Activated T-cell treated with anti-CD3 and anti-CD28 coated beads, Interleukin-2, amount 50 U/mL, for 72 hours (primary cell): Measurements from ENCODE around the gene IFIT3. TPM values are rescaled to one million over a fixed set of nuclear protein-coding genes. Genes with fewer than 3 reads are reported as not detected.

Experiments
- ATAC-seq, 2 donors: fragments of 150-1000 bp; cut with Tn5 transposase; replicated peaks in 1 of 2; 2 replicates each; pipeline ENCODE4 v1.10.0; 2021; ENCODE audit warnings: moderate library complexity in 2 of 2, mild to moderate bottlenecking in 1 of 2
- DNase-seq, 2 donors: peaks; one replicate each; pipeline ENCODE4 v3.0.0; 2021 to 2022; ENCODE audit warnings: mixed read lengths in 1 of 2
- H3K27ac Mint-ChIP-seq: one replicate; pipeline ENCODE4 v1.8.0; 2022; ENCODE audit warnings: mild to moderate bottlenecking, moderate library complexity, mixed read lengths
- H3K27me3 Mint-ChIP-seq: one replicate; pipeline ENCODE4 v1.8.0; 2022; ENCODE audit warnings: low read depth, mixed read lengths
- H3K36me3 Mint-ChIP-seq, 2 donors: one replicate each; pipeline ENCODE4 v1.8.0; 2022; ENCODE audit warnings: mixed read lengths in 2 of 2, mild to moderate bottlenecking in 1 of 2; ENCODE audit not compliant: insufficient read depth in 2 of 2
- H3K4me1 Mint-ChIP-seq: one replicate; pipeline ENCODE4 v1.8.0; 2022; ENCODE audit warnings: low read depth, mixed read lengths
- H3K4me3 Mint-ChIP-seq, 2 donors: one replicate each; pipeline ENCODE4 v1.8.0; 2022; ENCODE audit warnings: mild to moderate bottlenecking in 2 of 2, mixed read lengths in 2 of 2, moderate library complexity in 2 of 2
- H3K9me3 Mint-ChIP-seq, 2 donors: one replicate each; pipeline ENCODE4 v1.8.0; 2022; ENCODE audit warnings: mixed read lengths in 2 of 2
- total RNA-seq, 2 donors: library from RNA; stranded (reverse); gene quantifications; one replicate each; pipeline ENCODE4 v1.2.3, GENCODE V29; 2022

Gene IFIT3
- total RNA-seq, 2 donors from 2014 or later: 6.7 to 19.5 TPM

DNA sequence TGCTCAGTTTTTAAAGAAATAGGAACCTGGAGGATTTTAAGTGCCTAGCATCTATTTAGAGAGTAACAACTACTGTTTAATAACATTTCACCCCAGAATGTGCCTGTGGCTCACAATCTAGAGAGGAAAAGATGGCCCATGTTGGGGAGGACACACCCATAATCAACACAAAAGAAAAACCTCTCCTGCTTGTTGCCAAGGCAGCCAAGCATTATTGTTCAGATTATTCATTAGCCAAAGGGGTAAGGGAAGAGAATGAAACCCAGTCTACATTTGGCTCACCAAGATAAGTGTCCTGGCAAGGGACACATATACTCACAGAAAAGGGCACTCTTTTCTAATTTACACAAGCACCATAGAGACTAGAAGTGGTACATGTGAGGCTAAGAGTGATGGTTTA lies 32.4 kb downstream of the IFIT3 start:
- H3K4me3 Mint-ChIP-seq: no peak overlapping the region
- H3K4me1 Mint-ChIP-seq: peaks cover 15% of the 10 kb centered on the region
- no peak overlapping the region for H3K27ac Mint-ChIP-seq

DNA sequence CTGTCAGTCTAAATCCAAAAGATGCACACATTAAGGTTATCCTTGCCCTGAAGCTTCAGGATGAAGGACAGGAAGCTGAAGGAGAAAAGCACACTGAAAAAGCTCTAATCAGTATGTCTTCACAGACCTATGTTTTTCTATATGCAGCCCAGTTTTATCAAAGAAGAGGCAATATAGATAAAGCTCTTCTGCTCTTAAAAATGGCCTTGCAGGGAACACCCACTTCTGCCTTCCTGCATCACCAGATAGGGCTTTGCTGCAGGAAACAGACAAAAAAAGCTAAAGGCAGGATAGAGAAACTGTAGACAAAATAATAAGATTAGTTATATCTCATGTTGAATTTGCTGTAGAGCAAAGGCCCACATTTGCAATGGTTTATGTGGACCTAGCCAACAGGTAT lies 35.1 kb downstream of the IFIT3 start:
- ATAC-seq (no peak), DNase-seq (no peak)
- peaks cover 0 to 1% of the 10 kb centered on the region in 2 donors for H3K9me3 Mint-ChIP-seq
- peaks cover 10% of the 10 kb centered on the region for H3K27me3 Mint-ChIP-seq
- H3K36me3 Mint-ChIP-seq: peaks cover 0 to 4% of the 10 kb centered on the region in 2 donors
- no peak overlapping the region for H3K27ac Mint-ChIP-seq
- peaks cover 22% of the 10 kb centered on the region for H3K4me1 Mint-ChIP-seq
- H3K4me3 Mint-ChIP-seq: no peak overlapping the region

More for the DNA sequence above, 32.4 kb downstream of the IFIT3 start:
- Mint-ChIP-seq H3K27me3 (peaks cover 10% of the 10 kb centered on the region), H3K9me3 (no peaks in the 10 kb centered on the region), H3K36me3 (no peaks in the 10 kb centered on the region)
- DNase-seq (no peak), ATAC-seq (no peak)

DNA sequence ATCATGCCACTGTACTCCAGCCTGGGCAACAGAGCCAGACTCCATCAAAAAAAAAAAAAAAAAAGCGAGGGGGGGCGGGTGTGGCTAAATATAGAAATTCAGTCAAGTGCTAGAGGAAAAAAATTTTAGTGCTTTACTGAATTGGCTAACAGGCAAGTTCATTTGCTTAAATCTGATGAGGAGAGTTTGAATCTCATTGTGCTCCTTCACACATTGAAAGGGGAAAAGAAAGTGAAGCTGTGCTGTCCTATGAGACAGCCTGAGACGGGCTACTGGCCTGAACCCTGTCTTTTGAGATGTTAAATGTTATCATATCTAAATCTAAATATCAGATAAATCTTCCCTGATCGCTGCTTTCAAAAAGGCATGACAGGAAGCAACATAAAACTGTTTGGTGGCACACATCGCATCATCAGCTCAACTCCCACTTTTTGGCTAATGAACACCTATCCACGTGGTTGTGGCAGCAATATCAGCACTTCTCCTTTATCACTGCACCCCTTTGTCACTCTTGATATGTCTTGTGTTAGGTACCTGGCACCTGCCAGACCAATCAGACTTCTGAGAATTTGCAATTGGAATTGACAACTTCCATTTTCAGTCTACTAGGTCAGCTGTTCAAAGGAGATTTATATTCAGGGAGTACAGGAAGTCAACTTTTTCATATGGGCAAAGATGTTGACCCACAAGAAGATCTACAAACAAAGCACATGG lies 36.1 kb downstream of the IFIT3 start:
- Mint-ChIP-seq H3K4me3 (no peak overlapping the region), H3K27me3 (peaks cover 10% of the 10 kb centered on the region), H3K27ac (no peak overlapping the region), H3K4me1 (peaks cover 24% of the 10 kb centered on the region), H3K36me3 (peaks cover 0 to 4% of the 10 kb centered on the region in 2 donors), H3K9me3 (peaks cover 0 to 1% of the 10 kb centered on the region in 2 donors)
- ATAC-seq (no peak), DNase-seq (no peak)

DNA sequence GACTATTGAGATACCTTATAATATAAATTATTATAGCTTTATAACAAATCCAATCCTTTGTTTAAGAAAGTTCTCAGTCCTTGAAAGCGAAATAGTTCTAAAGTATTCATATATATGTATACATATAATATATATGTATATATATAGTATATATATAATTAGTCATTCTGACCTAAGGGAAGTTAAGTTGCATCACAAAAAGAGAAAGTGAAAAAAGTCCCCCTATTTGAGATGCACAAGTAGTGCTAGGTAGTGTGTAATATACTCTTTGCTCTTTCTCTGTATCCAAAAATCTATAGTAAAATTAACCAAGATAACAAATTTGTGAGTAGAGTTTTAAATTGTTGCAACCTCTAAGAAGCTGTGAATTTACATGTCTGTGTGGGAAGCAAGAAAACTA lies 36.7 kb downstream of the IFIT3 start:
- Mint-ChIP-seq H3K9me3 (peaks cover 0 to 1% of the 10 kb centered on the region in 2 donors), H3K4me1 (peaks cover 29% of the 10 kb centered on the region), H3K27me3 (peaks cover 10% of the 10 kb centered on the region), H3K27ac (no peak overlapping the region), H3K36me3 (peaks cover 0 to 4% of the 10 kb centered on the region in 2 donors), H3K4me3 (no peak overlapping the region)
- no peak for ATAC-seq
- no peak for DNase-seq

DNA sequence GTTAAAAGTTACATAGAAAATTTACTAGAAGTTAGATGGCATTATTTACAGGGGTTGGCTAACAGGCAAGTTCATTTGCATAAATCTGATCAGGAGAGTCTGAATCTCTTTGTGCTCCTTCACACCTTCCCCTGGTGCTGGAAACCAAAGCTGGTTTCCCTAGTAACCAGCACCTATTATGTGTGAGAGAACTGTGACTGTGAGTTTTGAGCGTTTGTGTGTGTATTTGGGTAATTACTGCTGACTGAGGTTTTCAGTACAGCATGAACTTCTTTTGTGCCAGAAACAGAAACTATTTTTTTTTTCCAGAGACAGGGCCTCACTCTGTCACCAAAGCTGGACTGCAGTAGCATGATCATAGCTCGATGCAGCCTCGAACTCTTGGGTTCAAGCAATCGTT lies 39.7 kb downstream of the IFIT3 start:
- ATAC-seq: peak; percentile 37 to 52

DNA sequence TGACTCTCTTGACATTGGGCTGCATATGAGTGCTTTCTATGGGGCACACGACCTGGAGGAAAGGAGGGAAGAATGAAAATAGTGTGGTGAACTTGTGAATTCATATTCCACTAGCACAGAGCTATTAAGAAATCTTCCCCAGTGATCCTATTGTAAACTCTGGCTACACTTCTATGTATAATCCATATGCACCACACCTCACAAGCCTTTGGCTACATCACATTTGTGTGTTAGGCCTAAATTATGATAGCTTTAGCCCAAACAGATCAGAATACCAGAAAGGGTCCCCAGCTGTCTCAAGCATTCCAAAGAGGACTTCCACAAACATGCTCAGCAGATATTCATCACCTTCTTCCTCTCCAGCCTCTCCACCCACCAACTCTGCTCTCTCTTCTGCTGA lies 40.3 kb downstream of the IFIT3 start:
- H3K4me1 Mint-ChIP-seq: peaks cover 28% of the 10 kb centered on the region
- peaks cover 0 to 4% of the 10 kb centered on the region in 2 donors for H3K36me3 Mint-ChIP-seq
- no peaks in the 10 kb centered on the region for H3K27me3 Mint-ChIP-seq
- peaks cover 0 to 1% of the 10 kb centered on the region in 2 donors for H3K9me3 Mint-ChIP-seq
- ATAC-seq (no peak), DNase-seq (no peak)
- H3K4me3 Mint-ChIP-seq: no peak overlapping the region
- H3K27ac Mint-ChIP-seq: no peak overlapping the region

More for the DNA sequence above, 39.7 kb downstream of the IFIT3 start:
- peaks cover 29% of the 10 kb centered on the region for H3K4me1 Mint-ChIP-seq
- H3K36me3 Mint-ChIP-seq: peaks cover 0 to 4% of the 10 kb centered on the region in 2 donors
- no peaks in the 10 kb centered on the region for H3K27me3 Mint-ChIP-seq
- no peak overlapping the region for H3K27ac Mint-ChIP-seq
- H3K4me3 Mint-ChIP-seq: no peak overlapping the region
- peaks cover 0 to 1% of the 10 kb centered on the region in 2 donors for H3K9me3 Mint-ChIP-seq
- DNase-seq: no peak

DNA sequence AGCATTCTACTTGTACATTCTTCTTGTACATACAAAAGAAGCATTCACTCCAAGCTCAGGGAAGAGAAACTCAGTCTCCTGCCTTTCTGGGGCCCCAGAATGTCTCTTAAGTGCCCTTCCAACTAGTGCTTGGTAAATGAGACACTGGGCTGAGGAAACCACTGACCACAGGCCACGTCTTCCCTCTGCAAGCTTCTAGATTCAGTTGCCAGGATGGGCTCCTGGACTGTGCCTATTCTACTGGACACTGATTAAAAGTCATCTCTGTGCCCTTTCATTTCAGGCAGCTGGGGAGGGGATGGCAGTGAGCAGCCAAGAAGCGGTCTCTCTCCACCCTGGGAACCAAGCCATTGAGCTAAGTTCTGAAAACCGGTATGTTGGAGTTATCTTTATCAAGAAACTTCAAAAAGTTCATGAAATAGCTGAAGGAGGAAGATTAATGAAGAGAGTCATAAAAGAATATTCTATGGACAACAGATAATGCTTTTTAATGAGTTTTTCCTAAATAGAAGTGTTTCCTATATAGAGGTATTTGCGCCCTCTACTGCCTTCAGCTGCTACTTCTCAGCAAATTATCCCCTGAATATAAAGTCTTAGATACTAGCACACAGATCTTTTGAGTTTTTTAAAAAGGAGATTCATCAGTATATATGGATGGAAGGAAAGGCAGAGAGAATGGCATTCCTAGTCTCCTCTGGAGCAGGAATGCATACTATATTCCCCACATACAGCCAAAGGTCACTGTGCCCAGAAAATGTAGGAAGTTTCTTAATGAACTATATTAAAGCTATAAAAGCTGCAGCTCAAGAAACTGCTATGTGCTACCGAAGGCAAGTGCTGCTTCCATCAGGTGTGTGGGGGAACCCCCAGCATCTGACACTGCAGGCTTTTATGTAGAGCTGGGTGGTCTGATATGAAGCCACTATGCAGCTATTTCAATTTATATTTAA lies 41.6 kb downstream of the IFIT3 start:
- Mint-ChIP-seq H3K27me3 (no peaks in the 10 kb centered on the region), H3K27ac (no peak overlapping the region), H3K4me1 (peaks cover 20% of the 10 kb centered on the region), H3K4me3 (no peak overlapping the region), H3K9me3 (peaks cover 0 to 1% of the 10 kb centered on the region in 2 donors), H3K36me3 (peaks cover 0 to 4% of the 10 kb centered on the region in 2 donors)
- DNase-seq (no peak), ATAC-seq (no peak)

DNA sequence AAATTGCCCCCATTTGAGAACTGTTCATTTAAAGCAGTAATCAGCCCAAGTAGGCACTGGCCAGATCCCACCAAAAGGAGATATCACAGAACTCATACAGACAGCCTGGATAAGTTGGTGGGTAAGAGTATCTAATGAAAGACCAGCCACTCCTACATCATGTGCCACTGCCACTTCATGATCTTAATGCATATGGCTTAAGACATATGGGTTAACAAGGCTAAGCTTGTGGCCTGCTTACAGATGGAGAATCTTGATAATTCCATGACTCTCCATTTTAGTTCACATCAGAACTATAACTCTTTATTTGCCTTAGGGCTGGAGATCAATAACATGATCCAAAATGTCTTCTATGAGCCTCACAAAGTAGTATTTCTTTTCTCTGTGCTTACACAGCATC lies 43.3 kb downstream of the IFIT3 start:
- DNase-seq (no peak), ATAC-seq (no peak)
- peaks cover 14% of the 10 kb centered on the region for H3K4me1 Mint-ChIP-seq
- no peaks in the 10 kb centered on the region for H3K9me3 Mint-ChIP-seq
- H3K27ac Mint-ChIP-seq: no peak overlapping the region
- no peaks in the 10 kb centered on the region for H3K27me3 Mint-ChIP-seq
- H3K36me3 Mint-ChIP-seq: no peaks in the 10 kb centered on the region
- no peak overlapping the region for H3K4me3 Mint-ChIP-seq

DNA sequence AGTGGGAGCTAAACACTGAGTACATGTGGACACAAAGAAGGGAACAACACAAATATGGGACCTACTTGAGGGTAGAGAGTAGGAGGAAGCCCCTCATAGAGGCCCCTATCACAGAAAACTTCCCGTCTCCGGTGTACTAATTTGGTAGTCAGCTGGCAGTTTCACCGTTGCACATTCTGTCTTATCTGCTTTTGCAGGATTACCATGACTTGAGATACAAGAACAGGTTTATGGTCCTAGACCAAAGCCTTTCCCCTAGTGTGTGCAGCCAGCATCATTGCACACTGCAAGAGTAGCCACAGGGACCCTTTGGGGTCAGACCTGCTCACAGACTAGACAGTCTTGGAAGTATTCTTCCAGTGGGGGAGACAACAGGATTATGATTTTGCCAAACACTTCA lies 44.2 kb downstream of the IFIT3 start:
- ATAC-seq: no peak
- DNase-seq: no peak
- H3K9me3 Mint-ChIP-seq: no peaks in the 10 kb centered on the region
- H3K27ac Mint-ChIP-seq: no peak overlapping the region
- peaks cover 14% of the 10 kb centered on the region for H3K4me1 Mint-ChIP-seq
- H3K36me3 Mint-ChIP-seq: no peaks in the 10 kb centered on the region
- no peak overlapping the region for H3K4me3 Mint-ChIP-seq
- no peaks in the 10 kb centered on the region for H3K27me3 Mint-ChIP-seq

DNA sequence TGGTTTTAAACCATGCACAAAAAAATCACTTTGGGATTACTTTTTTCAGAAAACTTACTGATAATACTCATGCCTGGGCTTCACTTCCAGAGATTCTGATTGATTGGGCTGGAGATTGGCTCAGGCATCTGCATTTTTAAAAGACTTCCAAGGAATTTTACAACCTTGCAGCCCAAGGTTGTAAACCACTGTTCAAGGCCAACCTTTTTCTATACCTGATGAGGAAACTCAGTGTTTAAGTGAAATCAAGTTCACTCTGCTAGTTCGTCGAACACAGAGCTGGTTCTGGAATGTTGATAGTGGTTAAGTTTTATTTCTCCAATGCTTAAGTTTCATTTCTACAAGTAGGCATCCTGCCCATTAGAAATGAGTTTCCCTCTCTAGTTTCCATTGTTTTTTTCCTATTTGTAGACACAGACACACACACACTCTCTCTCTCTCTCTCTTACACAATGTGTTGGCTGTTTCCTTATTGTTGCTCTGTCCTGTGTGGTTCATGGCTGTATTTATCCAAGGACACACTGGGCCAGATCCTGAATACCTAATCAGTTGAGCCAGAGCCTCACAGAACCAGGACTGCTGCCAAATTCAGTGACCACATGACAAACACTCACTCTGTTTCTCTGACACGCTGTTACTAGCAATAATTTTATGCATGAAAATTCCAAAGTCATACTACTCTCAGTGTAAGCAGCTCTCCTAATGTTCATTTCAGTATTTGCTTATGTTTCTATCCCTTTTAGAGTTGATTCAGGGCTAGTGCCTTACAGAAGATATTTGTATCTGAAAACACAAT lies 46.3 kb downstream of the IFIT3 start:
- H3K27ac Mint-ChIP-seq: no peak overlapping the region

DNA sequence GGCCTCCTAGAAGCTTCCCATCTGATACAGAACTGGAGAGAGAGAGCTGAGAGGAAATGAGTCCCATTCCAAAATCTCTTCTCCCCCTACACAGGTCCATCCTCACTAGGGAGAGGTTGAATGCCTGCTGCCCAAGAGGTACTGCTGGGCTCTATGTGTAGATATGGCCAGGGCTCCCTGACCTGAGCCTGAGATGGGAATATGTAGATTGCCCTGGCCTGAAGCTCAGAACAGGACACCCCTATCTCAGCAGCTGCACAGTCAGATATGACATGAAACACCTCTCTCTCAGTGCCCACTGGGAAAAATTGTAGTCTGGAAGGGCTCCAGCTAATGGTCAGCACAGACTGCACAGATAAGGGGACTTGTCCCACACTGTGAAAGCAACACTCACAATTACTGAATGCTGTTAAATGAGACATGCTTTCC lies 46.9 kb downstream of the IFIT3 start:
- Mint-ChIP-seq H3K27me3 (no peaks in the 10 kb centered on the region), H3K4me1 (no peaks in the 10 kb centered on the region), H3K4me3 (no peak overlapping the region), H3K9me3 (no peaks in the 10 kb centered on the region), H3K36me3 (no peaks in the 10 kb centered on the region), H3K27ac (no peak overlapping the region)
- DNase-seq: no peak
- ATAC-seq: no peak

More for the DNA sequence above, 46.3 kb downstream of the IFIT3 start:
- Mint-ChIP-seq H3K36me3 (no peaks in the 10 kb centered on the region), H3K4me1 (peaks cover 3% of the 10 kb centered on the region), H3K9me3 (no peaks in the 10 kb centered on the region), H3K27me3 (no peaks in the 10 kb centered on the region), H3K4me3 (no peak overlapping the region)
- no peak for ATAC-seq
- no peak for DNase-seq

DNA sequence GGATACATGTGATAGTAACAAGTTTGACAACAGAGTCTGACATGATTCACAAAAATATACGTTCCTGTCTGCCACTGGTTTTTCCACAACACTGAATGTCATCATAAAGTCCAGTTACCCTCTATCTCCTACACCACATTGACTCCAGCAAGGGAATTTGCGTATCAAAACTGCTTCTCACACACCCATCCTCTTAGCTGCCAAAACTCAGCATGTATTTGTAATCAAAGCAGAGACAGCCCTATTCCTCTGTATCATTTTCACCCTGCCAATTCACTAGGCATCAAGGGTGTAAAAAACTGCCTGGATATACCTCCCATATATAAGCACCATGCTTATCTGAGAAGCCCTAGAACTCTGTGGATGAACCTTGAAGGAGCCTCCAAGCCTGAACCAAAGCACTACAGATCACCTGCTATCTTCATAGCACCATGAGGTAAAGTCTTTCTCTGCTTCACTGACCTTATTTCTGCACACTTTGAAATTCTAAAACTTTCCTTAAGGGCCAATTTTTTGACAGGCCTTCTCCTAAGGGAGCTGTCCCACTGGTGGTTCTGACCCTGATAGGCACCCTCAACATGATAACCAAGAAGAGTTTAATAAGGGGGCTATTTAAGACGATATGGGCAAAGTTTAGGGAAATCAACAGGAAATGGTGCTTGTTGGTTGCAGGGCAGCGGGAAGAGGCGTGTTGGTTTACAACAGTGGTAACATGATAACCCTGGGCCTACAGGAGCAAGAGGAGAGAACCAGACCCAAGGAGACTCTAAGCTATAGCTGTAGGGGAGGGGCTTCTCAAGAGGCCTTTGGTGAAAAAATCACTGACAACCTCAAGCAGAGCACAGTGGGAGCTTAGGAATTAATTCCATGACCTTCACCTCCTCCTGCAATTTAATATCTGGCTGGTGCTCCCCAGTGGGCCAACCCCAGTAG lies 50.2 kb downstream of the IFIT3 start, which contains the start of gene IFIT1B:
Gene IFIT1B (plus strand): TSS at position 352 of the 933 bp plus-strand sequence. CDS start 80 bp downstream, at position 432.
- no peak for DNase-seq
- ATAC-seq: no peak
- Mint-ChIP-seq H3K27ac (no peak within 1 kb of the TSS), H3K36me3 (no peaks in the 10 kb centered on the region), H3K27me3 (no peaks in the 10 kb centered on the region), H3K9me3 (no peaks in the 10 kb centered on the region), H3K4me3 (no peak within 1 kb of the TSS), H3K4me1 (peaks cover 6% of the 10 kb centered on the region)
